ENCODE results near the gene ANO4.

DNA sequence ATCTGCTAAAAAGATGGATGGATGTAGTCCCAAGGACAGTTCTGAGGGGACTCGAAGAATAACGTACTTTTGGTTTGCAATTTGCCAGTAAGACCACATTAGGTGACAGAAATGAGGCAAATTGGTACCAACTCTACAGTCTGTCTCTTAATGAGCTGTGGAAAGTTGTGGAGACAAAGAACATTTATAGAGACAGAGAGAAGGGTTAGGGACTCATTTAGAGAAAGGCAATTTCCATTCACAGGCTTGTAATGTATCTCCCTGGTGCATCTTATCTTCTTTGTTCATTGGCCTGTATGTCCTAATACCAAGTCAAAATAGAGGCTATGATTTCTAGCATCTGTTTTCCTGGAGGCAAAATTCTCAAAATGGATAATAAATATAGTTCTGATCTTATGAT, 177.5 kb downstream of the ANO4 start:
- TF ChIP-seq CTCF (IDR thresholded peaks at IDR 0.05; ENCODE audit: low read depth, low read length), result no peak
- TF ChIP-seq POLR2A (IDR thresholded peaks at IDR 0.05; ENCODE audit: extremely low read depth, insufficient read length), result no peak
- no peak for TF ChIP-seq MYC (IDR thresholded peaks at IDR 0.05; ENCODE audit: low read depth, low read length)

Data from NB4 (cell line).